HG03575 (cell line): Measurements from ENCODE around the gene PAK6.

Experiments
- ATAC-seq: cut with Tn5 transposase; IDR thresholded peaks from one replicate; pipeline ENCODE4 v1.9.1; 2021; ENCODE audit not compliant: unreplicated experiment, insufficient number of reproducible peaks, low FRiP score; ENCODE audit errors: extremely low read depth

PAK6 gene

DNA sequence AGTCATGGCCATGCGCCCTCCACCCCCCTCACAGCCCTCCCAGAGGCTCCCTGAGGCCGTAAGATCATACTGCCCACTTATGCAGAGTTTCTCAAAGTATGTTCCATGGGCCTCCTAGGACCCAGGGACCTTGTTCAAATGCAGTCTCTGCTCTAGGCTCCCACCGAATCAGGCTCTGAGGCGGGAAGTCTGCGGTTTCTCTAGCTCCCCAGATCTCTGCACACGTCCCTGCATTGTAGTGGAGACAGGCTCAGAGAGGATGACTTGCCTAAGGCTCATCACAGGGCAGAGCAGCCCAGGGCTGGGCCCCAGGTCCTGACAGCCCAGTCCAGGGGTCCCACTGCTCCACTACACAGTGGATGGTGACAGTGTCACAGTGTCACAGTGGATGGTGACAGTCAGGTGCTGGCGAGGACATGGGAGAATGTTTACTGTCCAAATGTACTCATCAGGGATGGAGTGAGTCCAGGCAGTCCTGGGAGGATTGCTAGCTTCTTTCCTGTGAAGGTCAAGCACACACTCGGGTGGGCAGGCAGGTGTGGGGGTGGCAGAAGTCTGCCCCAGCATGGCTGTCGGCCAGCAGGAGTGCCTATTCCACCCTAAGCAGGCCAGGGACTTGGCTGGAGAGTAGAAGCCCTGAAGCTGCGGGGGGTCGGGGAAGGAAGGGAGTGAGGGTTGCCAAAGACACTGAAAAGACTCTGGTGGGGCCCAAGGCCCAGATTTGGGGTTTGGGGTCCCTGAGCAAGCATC is 31.6 kb downstream of the PAK6 start:
- no peak for ATAC-seq

DNA sequence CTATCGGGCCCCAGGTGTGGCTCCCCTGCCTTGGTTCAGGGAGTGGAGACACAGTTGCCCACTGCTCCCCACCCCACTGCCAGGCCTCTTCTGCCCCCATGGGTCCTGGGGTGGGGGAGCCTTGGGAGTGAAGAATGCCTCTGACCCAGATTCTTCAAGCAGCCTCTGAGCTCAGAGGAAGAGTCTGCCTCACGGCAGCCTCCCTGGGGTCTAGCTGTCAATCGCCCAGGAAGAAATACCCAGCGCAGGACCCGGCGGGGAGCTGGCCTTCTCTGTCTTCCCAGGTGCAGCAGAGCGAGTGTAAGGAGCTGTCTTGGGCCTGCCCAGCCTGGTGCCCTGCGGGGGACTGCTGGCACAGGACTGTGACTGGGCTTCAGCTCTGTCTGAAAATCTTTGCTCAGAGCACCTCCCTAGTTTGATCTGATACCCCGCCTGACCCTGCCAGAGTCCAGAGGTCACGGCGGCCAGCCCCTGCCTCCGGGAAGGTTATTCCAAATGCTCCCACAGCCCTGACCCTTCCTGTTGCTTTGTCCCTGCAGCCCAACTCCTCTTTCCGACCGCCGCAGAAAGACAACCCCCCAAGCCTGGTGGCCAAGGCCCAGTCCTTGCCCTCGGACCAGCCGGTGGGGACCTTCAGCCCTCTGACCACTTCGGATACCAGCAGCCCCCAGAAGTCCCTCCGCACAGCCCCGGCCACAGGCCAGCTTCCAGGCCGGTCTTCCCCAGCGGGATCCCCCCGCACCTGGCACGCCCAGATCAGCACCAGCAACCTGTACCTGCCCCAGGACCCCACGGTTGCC is 33.0 kb downstream of the PAK6 start:
- ATAC-seq, result no peak

DNA sequence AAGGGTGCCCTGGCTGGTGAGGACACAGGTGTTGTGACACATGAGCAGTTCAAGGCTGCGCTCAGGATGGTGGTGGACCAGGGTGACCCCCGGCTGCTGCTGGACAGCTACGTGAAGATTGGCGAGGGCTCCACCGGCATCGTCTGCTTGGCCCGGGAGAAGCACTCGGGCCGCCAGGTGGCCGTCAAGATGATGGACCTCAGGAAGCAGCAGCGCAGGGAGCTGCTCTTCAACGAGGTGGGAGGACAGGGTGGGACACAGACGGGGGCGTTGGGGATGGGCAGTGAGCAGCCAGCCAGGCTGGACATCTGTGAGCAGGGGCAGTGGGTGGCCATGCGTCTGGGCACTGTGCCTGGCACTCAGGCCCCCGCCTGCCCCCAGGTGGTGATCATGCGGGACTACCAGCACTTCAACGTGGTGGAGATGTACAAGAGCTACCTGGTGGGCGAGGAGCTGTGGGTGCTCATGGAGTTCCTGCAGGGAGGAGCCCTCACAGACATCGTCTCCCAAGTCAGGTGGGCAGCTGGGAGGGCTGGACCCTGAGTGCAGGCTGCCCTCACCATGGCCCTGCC is 33.7 kb downstream of the PAK6 start:
- ATAC-seq, result no peak

DNA sequence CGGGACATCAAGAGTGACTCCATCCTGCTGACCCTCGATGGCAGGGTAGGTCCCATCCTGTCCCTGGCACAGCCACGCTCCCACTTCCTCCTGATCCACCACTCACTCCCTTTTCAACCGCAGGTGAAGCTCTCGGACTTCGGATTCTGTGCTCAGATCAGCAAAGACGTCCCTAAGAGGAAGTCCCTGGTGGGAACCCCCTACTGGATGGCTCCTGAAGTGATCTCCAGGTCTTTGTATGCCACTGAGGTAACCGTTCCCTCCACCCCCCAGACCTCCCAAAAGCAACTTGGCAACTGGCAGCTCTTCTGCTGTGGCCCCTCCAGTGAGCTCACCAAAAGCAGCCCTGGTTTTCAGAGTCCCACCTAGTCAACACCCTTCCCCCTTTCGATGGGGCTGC is 34.6 kb downstream of the PAK6 start:
- no peak for ATAC-seq

DNA sequence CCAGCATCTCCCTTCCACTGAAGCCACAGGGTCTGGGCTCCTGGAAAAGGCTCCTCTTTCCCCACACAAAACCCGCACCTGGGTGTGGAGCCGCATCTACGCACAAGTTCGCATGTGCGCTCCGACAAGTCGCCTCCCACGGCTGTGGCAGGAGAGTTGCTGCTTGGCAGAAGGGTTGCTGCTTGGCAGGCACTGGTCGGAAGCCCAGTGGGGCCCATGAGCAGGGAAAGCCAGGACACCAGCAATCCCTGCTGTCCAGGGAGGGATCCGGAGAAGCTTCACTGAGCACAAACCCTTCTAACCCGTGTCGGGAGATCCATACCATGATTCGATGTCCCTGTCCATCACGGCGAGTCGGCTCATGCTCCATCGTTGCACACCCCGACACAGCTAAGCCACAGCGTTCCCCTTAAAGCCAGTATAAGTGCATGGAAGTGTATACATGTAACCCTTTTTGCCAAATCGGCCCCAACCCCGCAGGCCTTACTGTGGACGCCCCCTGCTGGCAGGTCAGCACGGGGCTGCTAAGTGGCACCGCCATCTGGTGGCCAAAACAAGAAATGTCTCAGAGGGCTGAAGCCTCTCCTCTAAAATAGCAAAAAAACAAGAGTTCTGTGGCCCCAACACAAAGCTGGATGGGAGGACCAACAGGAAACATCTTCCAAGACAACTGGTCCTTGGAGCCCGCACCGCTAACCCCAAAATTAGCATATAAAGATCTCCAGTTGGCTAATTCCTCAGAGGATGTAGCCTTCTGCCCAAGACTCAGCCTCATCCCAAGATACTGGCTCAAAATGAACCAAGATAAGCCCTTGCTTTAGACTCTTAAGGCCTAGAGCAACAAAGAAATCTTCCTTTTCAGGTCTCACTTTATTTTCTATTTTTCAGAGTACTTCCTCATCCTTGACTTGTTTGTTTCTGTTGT is 35.7 kb downstream of the PAK6 start:
- no peak for ATAC-seq

DNA sequence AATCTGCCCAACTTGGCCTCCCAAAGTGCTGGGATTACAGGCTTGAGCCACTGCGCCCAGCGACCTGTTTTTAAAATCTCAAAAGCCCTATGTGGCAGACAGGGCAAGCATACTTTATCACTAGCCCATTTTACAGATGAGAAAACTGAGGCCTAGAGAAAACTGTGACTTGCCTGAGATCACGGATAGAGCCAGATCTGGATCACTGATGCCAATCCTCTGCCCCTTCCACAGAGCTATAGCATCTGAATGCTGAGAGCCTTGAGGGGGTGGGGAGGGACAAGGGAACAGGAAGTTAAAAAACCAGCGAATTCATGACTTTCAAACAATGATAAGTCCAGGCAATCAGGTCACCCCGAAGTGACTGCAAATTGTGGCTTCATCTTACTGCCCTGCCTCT is 36.7 kb downstream of the PAK6 start:
- ATAC-seq, result no peak

DNA sequence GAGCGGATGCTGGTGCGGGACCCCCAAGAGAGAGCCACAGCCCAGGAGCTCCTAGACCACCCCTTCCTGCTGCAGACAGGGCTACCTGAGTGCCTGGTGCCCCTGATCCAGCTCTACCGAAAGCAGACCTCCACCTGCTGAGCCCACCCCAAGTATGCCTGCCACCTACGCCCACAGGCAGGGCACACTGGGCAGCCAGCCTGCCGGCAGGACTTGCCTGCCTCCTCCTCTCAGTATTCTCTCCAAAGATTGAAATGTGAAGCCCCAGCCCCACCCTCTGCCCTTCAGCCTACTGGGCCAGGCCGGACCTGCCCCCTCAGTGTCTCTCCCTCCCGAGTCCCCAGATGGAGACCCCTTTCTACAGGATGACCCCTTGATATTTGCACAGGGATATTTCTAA is 37.1 kb downstream of the PAK6 start:
- no peak for ATAC-seq

DNA sequence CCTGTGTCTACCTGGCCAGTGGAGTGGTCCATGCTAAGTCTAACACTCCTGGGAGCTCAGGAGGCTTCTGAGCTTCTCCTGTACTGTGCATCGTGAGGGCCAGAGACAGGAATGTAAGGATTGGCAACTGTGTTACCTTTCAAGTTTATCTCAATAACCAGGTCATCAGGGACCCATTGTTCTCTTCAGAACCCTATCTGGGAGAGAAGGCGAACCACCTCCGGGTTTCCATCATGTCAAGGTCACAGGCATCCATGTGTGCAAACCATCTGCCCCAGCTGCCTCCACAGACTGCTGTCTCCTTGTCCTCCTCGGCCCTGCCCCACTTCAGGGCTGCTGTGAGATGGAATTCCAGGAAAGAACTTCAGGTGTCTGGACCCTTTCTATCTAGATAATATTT is 38.1 kb downstream of the PAK6 start:
- ATAC-seq, result no peak

DNA sequence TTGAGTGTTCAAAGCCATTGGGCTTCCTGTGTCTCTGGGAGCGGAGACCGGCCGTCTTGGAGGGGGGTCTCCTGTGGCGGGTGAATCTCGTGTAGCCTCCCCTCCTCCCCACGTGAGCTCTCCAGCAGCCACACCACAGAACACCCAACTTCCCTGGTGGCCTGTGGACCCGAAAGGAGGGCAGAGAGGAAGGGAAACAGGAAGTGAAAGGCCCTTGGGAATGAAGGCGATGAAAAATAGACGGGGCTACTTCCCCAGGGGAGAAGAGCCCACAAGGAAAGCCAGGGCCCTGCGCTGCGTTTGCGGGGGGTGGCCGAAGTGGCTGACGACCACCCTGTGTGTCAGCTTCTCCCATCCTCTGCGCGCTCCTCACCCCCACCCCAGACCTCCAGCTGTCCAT is 38.6 kb downstream of the PAK6 start:
- no peak for ATAC-seq

DNA sequence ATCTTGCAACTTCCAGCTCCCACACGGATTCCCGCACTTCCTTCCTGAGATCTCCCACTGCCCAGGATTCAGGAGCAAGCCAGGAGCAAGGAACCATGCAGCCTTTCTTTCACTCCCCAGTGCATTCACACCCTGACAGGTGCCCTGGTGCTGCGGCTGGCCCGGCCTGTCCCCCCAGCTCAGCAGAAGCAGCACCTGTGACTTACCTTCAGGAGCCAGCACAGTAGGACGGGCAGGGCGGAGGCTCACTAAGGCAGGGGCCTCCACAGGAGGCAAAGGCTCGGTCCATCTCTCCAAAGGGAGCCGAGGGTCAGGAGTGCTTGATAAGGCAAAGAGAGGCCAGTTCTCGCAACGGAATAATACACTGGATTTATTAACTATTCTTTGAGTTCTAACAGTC is 39.2 kb downstream of the PAK6 start:
- ATAC-seq, result no peak

DNA sequence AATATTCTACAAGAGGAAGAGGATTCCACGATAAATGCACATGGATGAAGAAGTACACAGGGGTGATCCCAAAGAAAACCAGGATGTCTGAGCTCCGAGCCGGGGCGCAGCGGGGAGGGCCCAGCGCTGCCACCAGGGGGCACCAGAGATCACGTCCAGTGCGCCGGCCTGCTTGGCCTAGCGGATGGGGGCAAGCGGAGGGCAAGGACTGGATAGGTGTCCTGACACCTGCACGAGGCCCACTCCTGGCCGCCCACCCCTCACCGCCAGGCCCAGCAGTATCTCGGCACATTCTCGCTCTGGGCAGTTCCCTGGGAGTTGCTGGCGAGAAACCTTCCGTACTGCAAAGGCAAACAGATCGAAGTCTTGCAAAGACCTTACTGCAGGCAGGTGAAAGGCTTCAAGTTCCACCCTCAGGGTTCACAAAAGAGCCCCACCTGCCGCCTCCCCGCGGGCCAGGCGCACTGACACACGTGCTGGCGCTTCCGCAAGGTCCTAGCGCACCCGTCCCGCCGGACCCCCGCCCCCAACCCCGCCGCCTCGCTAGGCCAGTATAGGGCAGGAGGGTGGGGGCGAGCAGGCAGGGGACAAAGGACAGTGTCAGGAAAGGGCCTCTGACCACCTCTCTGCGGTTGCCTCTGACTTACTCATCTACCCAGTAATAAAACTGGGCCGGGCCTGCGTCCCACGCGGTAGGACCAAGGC is 40.7 kb downstream of the PAK6 start:
- no peak for ATAC-seq

DNA sequence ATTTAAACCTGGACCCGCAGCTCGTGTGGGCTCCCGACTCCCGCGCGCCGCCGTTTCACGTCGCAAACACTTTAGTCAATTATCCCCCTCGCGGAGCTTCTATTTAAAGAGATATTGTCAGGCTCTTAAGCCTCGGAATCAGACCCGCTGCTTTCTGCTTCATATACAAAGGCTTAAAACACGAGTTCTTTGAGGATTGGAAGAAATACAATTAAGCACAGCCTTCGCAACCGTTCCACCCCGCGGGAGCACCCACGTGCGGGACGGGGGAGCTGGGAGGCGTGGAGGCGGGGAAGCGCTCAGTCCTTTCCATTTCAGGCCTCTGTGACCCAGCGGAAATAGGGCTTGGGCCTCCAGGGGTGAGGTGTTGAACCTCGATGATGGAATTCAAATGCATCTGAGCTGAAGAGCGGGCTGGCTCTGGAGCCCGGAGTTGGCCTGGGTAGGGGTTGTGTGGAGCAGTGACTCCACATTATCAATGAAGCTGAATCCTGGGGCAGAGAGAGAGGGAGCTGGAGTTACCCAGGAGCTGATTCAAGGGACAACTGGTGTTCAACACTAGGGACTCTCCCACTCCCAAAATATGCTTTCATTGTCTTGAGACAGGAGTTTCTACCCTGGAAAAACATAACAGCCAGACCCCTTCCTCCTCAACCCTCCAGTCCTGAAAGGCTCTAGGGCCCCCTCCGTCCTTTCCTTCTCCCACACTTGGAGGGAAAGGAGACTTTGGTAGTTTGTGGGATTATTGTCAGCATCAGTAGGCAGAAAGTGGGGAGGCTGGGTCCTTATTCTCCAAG is 41.6 kb downstream of the PAK6 start:
- no peak for ATAC-seq

DNA sequence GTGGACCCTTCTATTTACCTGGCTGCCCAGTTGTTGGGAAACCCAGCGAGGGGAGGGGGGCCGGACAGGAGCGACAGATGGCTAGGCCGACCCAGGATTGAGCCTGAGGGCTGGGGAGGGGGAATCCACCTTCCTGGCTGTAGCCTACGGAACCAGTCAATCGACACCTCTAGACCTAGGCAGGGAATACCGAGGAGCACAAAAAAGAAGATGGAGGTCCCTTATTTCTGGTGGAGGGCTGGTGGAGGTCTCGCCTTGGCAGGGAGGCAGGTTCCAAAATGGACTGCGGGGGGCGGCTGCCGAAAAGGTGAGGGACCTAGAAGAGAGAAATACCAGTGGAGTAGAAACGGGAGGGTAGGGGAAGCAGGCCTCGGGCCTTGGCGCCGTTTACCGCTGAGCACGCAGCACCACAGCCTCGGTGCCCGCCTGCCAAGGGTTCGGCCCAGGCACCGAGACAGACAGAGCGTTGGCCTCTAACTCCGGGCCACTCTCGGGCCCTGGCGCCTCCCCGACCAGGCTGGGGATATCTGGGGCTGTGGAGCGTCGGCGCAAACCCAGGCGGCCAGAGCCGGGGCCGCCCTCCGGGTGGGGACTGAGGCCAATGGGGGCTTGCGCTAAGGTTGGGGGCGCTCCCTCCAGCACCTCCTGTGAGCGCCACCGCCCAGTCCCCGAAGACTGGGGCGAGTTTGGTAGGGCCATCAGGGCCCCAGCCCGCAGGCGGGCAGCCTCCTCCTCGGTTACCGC is 42.4 kb downstream of the PAK6 start:
- no peak for ATAC-seq

DNA sequence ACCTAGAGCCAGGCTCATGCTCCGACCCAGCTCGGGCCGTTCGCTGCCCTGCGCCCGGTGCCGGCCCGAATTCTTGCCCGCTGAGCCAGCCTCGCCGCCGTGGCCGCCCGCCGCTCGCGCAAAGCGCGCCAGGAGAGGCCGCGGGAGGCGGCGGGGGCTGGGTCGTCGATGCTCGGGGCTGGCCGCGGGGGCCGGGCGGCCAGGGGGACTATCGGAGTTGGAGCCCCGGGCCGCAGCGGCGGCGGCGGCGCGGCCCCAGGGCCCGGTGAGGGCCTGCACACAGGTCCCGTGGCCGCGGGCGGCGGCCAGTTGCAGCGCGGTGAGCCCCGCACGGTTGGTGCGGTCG is 42.9 kb downstream of the PAK6 start:
- ATAC-seq, result no peak

DNA sequence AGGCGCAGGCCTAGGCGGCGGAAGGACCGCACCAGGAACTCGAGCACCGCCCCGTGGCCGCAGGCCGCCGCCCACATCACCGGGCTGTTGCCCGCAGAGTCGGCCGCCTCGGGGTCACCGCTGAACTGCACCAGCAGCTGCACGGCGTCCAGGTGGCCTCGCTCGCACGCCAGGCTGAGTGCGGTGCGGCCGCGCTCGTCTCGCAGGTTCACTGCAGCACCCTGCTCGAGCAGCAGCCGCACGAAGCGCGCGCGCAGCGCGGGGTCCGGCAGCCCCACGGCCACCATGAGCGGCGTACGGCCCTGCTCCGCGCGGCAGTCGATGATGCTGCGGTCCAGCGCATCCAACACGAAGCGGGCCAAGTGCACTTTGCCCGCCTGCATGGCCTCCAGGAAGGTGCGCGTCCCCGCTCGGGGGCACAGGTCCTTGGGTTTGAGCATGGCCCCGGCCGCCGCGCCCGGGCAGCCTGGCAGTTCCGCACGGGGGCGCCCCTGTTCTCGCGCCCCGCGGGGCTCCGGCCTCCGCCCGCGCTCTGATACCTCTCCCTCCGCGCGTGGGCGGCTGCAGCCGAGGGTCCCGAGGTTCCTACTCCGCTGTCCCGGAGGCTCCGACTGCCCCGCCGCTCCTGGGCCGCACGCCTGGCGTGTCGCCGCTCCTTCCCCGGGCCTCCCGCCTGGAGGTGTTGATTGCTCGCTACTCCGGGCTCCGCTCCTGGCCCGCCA is 43.4 kb downstream of the PAK6 start:
- ATAC-seq, result no peak

DNA sequence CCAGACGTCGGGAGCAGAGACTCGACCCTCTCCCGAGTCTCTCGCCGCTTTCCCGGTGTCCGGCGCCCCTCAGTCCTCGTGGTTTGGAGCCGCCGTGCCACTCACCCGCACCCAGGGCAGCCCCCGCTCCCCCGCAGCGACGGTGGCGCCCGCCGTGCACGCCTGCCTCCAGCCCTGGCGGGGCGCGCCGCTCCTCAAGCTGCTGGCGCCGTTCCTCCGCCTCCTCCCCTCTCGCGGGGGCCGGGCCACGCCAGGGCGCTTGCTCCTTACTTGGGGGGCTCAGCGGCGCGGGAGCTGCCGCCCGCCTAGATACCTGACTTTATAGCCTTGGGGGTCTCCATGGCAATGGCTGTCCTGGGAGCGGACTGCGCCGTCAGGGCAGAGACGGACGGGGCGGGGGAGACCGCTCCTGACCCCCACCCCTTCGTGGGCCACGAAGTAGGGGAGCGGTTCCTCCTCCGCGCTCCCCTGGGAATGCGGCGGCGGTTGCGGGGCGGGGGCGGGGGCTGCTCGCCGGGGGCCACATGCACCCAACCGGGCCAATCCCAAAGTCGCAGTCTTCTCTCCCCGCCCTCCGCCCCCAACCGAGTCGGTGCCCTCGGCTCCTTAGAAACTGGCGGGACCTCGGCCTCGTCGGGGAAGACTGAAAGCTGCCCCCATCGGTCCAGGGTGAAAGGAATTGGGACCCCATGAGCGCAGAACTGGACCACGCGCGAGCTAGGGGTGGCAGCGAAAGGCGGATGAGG is 44.2 kb downstream of the PAK6 start, which contains the start of gene ANKRD63:
TSS of gene ANKRD63 (minus strand) at position 196 of the 746 bp plus-strand sequence. CDS start 478 bp downstream, outside the sequence.
- ATAC-seq, result no peak
